Sigmoid colon (tissue), 4 donors: ENCODE data around the gene ENDOG.

Experiments used
- POLR2AphosphoS5 ChIP-seq, 4 donors: sonication (generic); formaldehyde crosslinking; IDR thresholded peaks; one replicate each; pipeline ENCODE4 v1.6.1; 2017; ENCODE audit warnings: antibody characterized with exemption in 4 of 4
- TF ChIP-seq, protein P1 (sequence below), 4 experiments: fragments of 450-650 bp in 3 of 4; fragments of 200-600 bp in 1 of 4; IDR thresholded peaks; one replicate each; pipeline ENCODE4 v1.5.1; 2016 to 2019; ENCODE audit warnings: antibody characterized with exemption in 4 of 4, mild to moderate bottlenecking in 3 of 4, moderate library complexity in 2 of 4

DNA sequence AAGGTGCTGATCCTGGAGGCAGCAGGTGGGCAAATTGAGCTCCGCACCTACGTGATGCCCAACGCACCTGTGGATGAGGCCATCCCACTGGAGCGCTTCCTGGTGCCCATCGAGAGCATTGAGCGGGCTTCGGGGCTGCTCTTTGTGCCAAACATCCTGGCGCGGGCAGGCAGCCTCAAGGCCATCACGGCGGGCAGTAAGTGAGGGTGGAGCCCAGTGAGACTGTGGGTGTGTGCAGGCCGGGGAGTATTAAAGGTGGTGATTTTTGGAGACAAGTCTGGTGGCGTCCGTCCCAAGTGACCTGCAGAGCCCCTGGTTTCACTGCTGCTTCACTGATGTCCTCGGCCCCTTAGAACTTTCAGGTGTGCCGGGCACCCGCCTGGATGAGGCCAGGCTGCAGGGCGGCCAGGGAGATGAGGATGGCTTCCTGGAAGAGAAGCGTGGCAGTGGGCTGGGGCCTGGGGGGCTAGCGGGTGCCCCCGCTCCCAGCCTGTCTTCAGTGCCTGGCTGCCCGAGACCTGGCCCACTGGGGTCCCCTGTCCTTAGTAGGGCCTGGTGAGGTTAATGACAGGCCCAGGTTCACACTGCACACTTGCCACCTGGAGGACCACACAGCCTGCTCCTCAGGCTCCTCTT, 4.2 kb downstream of the ENDOG start:
- TF ChIP-seq, protein P1, sequence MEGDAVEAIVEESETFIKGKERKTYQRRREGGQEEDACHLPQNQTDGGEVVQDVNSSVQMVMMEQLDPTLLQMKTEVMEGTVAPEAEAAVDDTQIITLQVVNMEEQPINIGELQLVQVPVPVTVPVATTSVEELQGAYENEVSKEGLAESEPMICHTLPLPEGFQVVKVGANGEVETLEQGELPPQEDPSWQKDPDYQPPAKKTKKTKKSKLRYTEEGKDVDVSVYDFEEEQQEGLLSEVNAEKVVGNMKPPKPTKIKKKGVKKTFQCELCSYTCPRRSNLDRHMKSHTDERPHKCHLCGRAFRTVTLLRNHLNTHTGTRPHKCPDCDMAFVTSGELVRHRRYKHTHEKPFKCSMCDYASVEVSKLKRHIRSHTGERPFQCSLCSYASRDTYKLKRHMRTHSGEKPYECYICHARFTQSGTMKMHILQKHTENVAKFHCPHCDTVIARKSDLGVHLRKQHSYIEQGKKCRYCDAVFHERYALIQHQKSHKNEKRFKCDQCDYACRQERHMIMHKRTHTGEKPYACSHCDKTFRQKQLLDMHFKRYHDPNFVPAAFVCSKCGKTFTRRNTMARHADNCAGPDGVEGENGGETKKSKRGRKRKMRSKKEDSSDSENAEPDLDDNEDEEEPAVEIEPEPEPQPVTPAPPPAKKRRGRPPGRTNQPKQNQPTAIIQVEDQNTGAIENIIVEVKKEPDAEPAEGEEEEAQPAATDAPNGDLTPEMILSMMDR (IDR thresholded peaks at IDR 0.05): no peak
- TF ChIP-seq POLR2AphosphoS5 (IDR thresholded peaks at IDR 0.05): no peak
